AG09309 (cell line): ENCODE results near the gene ERGIC1.

Source experiments
- DNase-seq: peaks from one replicate; pipeline ENCODE4 v3.0.0-alpha.2; 2010; ENCODE audit warnings: low read depth
- H3K4me3 ChIP-seq: 2 replicates; pipeline ENCODE4 v1.5.1; 2011; ENCODE audit warnings: mild to moderate bottlenecking, low read depth, low read length, moderate library complexity; ENCODE audit not compliant: control insufficient read depth
- CTCF ChIP-seq: IDR thresholded peaks from 2 replicates; pipeline ENCODE4 v1.5.1; 2011; ENCODE audit warnings: mild to moderate bottlenecking, low read depth, low read length, inconsistent platforms; ENCODE audit not compliant: insufficient read depth, control insufficient read depth; ENCODE audit errors: missing control alignments

ERGIC1 gene

GRCh38 chr5:172871982-172872381 lies 37.9 kb downstream of the ERGIC1 start:
- H3K4me3 ChIP-seq = no peak overlapping the region
- TF ChIP-seq CTCF = no peak
- no peak for DNase-seq

GRCh38 chr5:172872997-172873491 lies 39.0 kb downstream of the ERGIC1 start:
- TF ChIP-seq CTCF = no peak
- DNase-seq = no peak
- H3K4me3 ChIP-seq = no peak overlapping the region

- TF ChIP-seq CTCF = no peak
- no peak for DNase-seq
- H3K4me3 ChIP-seq = no peak overlapping the region
Measured at GRCh38 chr5:172873513-172873912, 39.5 kb downstream of the ERGIC1 start.

- H3K4me3 ChIP-seq = no peak overlapping the region
- no peak for DNase-seq
- TF ChIP-seq CTCF = no peak
Measured at GRCh38 chr5:172874647-172875504, 40.8 kb downstream of the ERGIC1 start.

- no peak for TF ChIP-seq CTCF
- no peak overlapping the region for H3K4me3 ChIP-seq
- DNase-seq = no peak
Measured at GRCh38 chr5:172875505-172876279, 41.6 kb downstream of the ERGIC1 start.

GRCh38 chr5:172876578-172876977 lies 42.5 kb downstream of the ERGIC1 start:
- TF ChIP-seq CTCF = no peak
- no peak for DNase-seq
- no peak overlapping the region for H3K4me3 ChIP-seq
